Measurements from ENCODE around the gene ITGBL1. TPM values are rescaled to one million over a fixed set of nuclear protein-coding genes. Genes with fewer than 3 reads are reported as not detected.

ITGBL1 gene
- total and polyA plus RNA-seq, 2 of the 8 experiments (the other 6 are each of a cell fraction or from before 2014, with no cell fraction given) = not detected

- H3K23me2 ChIP-seq (ENCODE audit: low read depth, low read length) = no peaks in the 10 kb centered on the region; the same call in 1 of the 2 replicates
- no peak overlapping the region for H4K8ac ChIP-seq (ENCODE audit: extremely low read depth, insufficient read depth, low read length)
- no peaks in the 10 kb centered on the region for H3K27me3 ChIP-seq (replicated peaks in 1 of 4; ENCODE audit: control insufficient read depth in 3 of 4, extremely low read depth in 1 of 4, insufficient read depth in 3 of 4, low read length in 3 of 4)
- ChIA-PET CTCF (ENCODE audit: partially characterized antibody) (no interaction called here), POLR2A (ENCODE audit: partially characterized antibody) (no interaction called here)
- H3K27ac ChIP-seq (ENCODE audit: low read depth, low read length) = no peak overlapping the region
- no peaks in the 10 kb centered on the region for H3K4me1 ChIP-seq (replicated peaks in 1 of 4; ENCODE audit: control insufficient read depth in 3 of 4, insufficient read depth in 4 of 4, low read length in 3 of 4)
- H2BK120ac ChIP-seq (replicated peaks; ENCODE audit: low read depth, low read length) = no peak overlapping the region
- DNase-seq (ENCODE audit: low read depth in 1 of 2, low spot score in 2 of 2) (no peak), FAIRE-seq (no peak)
- H3K23ac ChIP-seq (ENCODE audit: insufficient read length) = no peak overlapping the region
- H3K14ac ChIP-seq (ENCODE audit: insufficient read length) = no peak overlapping the region
- H3K9ac ChIP-seq (replicated peaks in 1 of 4; ENCODE audit: extremely low read depth in 1 of 4, low read depth in 3 of 4, low read length in 3 of 4) = no peak overlapping the region
- H3K4me3 ChIP-seq (ENCODE audit: extremely low read depth in 1 of 4, insufficient read depth in 2 of 4, low read depth in 3 of 4, low read length in 4 of 4) = no peak overlapping the region
- H3K9me3 ChIP-seq (ENCODE audit: insufficient read depth in 2 of 2, low read depth in 1 of 2, low read length in 1 of 2) = no peaks in the 10 kb centered on the region; a peak in 1 of 4 replicates
- H2BK12ac ChIP-seq (ENCODE audit: low read depth, low read length) = no peak overlapping the region
- no peak overlapping the region for H4K5ac ChIP-seq (ENCODE audit: insufficient read length, low read depth, low read length)
- H4K20me1 ChIP-seq (replicated peaks in 1 of 2; ENCODE audit: control insufficient read depth in 1 of 2, insufficient read depth in 2 of 2, low read length in 2 of 2) = no peaks in the 10 kb centered on the region
- no peak overlapping the region for H3K4ac ChIP-seq (replicated peaks; ENCODE audit: insufficient read length, low read depth, low read length)
- H3K36me3 ChIP-seq (ENCODE audit: control insufficient read depth in 2 of 4, insufficient read depth in 4 of 4, low read length in 3 of 4) = no peaks in the 10 kb centered on the region
- H2BK20ac ChIP-seq (ENCODE audit: low read length) = no peak overlapping the region
- H3K56ac ChIP-seq (replicated peaks; ENCODE audit: insufficient read length, low read depth, low read length) = no peak overlapping the region
- no peak overlapping the region for H2AFZ ChIP-seq (ENCODE audit: low read length)
- H2BK5ac ChIP-seq (ENCODE audit: low read depth, low read length) = no peak overlapping the region
- H3K4me2 ChIP-seq (ENCODE audit: insufficient read depth in 1 of 2, low read depth in 2 of 2, low read length in 2 of 2) = no peak overlapping the region
- 87% methylated on average over 4 of the region's 4 CpGs; no CpG with 5 or more reads in 1 of the 2 experiments for WGBS, 2 experiments (ENCODE audit: extremely low coverage in 1 of 2, insufficient coverage in 1 of 2, insufficient read length in 1 of 2, insufficient replicate concordance in 2 of 2, low coverage in 1 of 2, low lambda C conversion rate in 2 of 2, missing lambda C conversion rate in 1 of 2)
- no peak overlapping the region for H2AK5ac ChIP-seq (ENCODE audit: low read depth, low read length)
- no peak overlapping the region for H3K18ac ChIP-seq (ENCODE audit: extremely low read depth, low read length)
- no peak overlapping the region for H2BK15ac ChIP-seq (ENCODE audit: low read length)
- H3K79me2 ChIP-seq (ENCODE audit: control insufficient read depth in 1 of 2, insufficient read depth in 2 of 2, low read length in 2 of 2) = no peaks in the 10 kb centered on the region
- H4K91ac ChIP-seq (replicated peaks; ENCODE audit: insufficient read length, low read length) = no peak overlapping the region
- H3K79me1 ChIP-seq (ENCODE audit: low read depth, low read length) = no peaks in the 10 kb centered on the region
- TF ChIP-seq POLR2A (IDR thresholded peaks at IDR 0.05; ENCODE audit: control extremely low read depth in 1 of 2, low read depth in 2 of 2, low read length in 2 of 2) (no peak), TBP (IDR thresholded peaks at IDR 0.05; ENCODE audit: low read depth, low read length) (no peak), SP4 (IDR thresholded peaks at IDR 0.05; ENCODE audit: low read length) (no peak), TEAD4 (IDR thresholded peaks at IDR 0.05; ENCODE audit: low read depth, low read length) (no peak), CHD2 (IDR thresholded peaks at IDR 0.05; ENCODE audit: low read length) (no peak), EGR1 (IDR thresholded peaks at IDR 0.05; ENCODE audit: borderline replicate concordance, low read depth, low read length) (no peak), EP300 (IDR thresholded peaks at IDR 0.05; ENCODE audit: borderline replicate concordance in 1 of 2, low read depth in 2 of 2, low read length in 2 of 2) (no peak), KDM4A (IDR thresholded peaks at IDR 0.05; ENCODE audit: low read depth, low read length, severe bottlenecking) (no peak), POLR2AphosphoS5 (IDR thresholded peaks at IDR 0.05; ENCODE audit: low read depth, low read length) (no peak), SAP30 (IDR thresholded peaks at IDR 0.05; ENCODE audit: insufficient read depth, insufficient replicate concordance, low read length) (no peak), USF2 (IDR thresholded peaks at IDR 0.05; ENCODE audit: low read length) (no peak), SIRT6 (IDR thresholded peaks at IDR 0.05; ENCODE audit: low read length) (no peak), E2F6 (IDR thresholded peaks at IDR 0.05) (no peak)
Observed at GRCh38 chr13:101649488-101650126, 197.1 kb downstream of the ITGBL1 start.
